Activated CD8-positive, alpha-beta memory T cell treated with anti-CD3 and anti-CD28 coated beads for 36 hours (primary cell): ENCODE data around the gene CRYGN. TPM values are rescaled to one million over a fixed set of nuclear protein-coding genes. Genes with fewer than 3 reads are reported as not detected.

Experiments
- CTCF ChIA-PET: fragments of 350-600 bp; sonication (Branson Sonifier 250); formaldehyde crosslinking; loops from one replicate; lab custom pipeline; 2021; ENCODE audit warnings: antibody characterized with exemption; lab: Charles Lee
- POLR2A ChIA-PET: fragments of 350-600 bp; sonication (Branson Sonifier 250); formaldehyde crosslinking; loops from one replicate; lab custom pipeline; 2021; ENCODE audit warnings: antibody characterized with exemption; lab: Charles Lee
- total RNA-seq, 2 experiments: library from RNA; stranded (reverse); gene quantifications; one replicate each; pipeline ENCODE4 v1.2.3, GENCODE V29; 2021

CRYGN gene
- total RNA-seq, 2 experiments from 2014 or later, result not detected

DNA sequence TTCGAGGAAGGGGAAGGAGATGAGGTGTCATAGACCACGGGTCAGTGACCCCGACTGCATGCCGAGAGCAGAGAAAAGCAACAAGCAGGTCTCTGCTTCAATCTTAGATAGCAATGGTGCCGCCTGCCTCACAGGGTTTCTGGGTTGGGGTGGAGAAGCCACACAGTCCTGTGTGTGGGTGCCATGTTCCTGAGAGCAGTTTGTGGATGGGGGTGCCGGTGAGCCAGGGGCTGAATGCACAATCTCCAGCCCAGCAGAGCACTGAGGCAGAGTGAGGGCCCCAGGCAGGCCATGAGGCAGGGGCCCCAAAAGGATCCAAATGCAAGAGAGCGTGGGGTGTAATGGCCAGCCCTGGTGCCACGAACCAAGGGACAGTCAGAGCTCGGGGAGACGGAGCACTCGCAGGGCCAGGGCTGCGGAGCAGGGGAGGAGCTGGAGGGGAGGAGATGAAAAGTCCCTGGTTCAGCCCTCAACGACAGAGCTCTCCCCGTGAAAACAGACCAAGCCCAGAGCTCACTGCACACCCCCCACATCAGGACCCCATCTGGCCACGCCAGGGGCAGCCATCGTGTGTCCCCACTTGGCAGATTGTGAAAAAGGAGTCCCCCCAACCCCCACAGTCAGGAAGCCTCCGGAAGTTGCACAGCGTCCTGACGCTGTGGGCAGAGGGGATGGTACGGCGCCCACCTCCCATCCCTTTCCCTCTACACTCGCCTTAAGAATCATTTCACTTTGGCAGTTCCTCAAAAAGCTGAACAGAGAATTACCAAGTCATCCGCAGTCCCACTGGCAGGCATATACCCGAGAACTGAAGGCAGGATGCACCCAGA, 50.0 kb downstream of the CRYGN start:
- ChIA-PET CTCF (no interaction called here), POLR2A (no interaction called here)

DNA sequence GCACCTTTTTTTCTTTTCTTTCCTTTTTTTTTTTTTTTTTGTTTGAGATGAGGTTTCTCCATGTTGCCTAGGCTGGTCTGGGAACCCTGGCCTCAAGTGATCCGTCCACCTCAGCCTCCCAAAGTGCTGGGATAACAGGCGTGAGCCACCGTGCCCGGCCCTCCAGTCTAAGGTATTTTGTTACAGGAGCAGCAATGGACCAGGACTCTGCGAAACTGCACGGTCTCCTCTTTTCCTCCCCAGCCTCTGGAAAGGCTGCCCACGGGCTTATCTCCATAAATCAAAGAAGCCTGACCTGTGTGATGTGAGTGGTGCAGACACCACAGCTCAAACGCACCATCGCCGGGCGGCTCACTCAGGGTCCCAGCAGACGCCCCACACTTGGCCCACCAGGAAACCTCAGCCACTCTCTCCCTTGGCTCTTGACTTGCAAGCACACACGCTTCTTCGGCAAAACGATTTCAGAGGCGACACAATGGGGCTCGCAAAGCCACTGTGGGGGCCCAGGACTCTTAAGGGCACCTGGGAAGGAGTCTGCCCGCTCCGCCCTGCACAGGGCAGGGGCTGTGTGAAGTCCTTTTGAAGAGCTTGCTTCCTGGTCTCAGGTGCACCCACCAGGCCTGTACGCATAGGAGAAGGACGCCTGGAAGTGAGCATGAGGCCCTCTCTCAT, 50.7 kb downstream of the CRYGN start:
- POLR2A ChIA-PET, result no interaction called here
- CTCF ChIA-PET, result no interaction called here

GRCh38 chr7:151388430-151388829, 51.5 kb downstream of the CRYGN start:
- POLR2A ChIA-PET, result no interaction called here
- CTCF ChIA-PET, result no interaction called here

DNA sequence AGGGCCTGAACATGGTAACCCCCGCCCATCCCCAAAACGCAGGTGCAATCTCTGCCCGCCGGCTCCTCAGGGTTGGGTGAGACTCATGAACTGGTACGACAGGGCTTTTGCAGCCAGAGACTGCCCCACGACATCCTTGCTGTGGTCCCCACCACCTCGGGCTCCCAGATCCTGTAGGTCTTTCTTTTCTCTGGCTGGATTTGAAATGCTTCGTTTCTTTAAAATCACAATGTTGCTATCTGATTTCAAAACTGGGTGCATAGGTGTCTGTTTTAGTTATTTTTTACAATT, 52.0 kb downstream of the CRYGN start:
- ChIA-PET CTCF (interaction anchor here (1.4 kb wide), 1 partner anchor 27 kb away, joined by 3 read pairs; no protein-coding TSS in a partner anchor), POLR2A (no interaction called here)

- POLR2A ChIA-PET, result no interaction called here
- CTCF ChIA-PET, result interaction anchor here (1.3 to 1.4 kb wide), 2 partner anchors 24 to 28 kb away, joined by 3 read pairs; no protein-coding TSS in a partner anchor
Observed at GRCh38 chr7:151387161-151388006, 52.6 kb downstream of the CRYGN start.

- ChIA-PET POLR2A (no interaction called here), CTCF (interaction anchor here (0.6 to 1.4 kb wide), 3 partner anchors 25 to 128 kb away, joined by 3 read pairs; no protein-coding TSS in a partner anchor)
Observed at GRCh38 chr7:151386301-151387160, 53.4 kb downstream of the CRYGN start.

- POLR2A ChIA-PET, result no interaction called here
- CTCF ChIA-PET, result interaction anchor here (0.6 to 1.3 kb wide), 2 partner anchors 26 to 129 kb away, joined by 3 read pairs; no protein-coding TSS in a partner anchor
Observed at GRCh38 chr7:151385626-151386300, 54.2 kb downstream of the CRYGN start.

DNA sequence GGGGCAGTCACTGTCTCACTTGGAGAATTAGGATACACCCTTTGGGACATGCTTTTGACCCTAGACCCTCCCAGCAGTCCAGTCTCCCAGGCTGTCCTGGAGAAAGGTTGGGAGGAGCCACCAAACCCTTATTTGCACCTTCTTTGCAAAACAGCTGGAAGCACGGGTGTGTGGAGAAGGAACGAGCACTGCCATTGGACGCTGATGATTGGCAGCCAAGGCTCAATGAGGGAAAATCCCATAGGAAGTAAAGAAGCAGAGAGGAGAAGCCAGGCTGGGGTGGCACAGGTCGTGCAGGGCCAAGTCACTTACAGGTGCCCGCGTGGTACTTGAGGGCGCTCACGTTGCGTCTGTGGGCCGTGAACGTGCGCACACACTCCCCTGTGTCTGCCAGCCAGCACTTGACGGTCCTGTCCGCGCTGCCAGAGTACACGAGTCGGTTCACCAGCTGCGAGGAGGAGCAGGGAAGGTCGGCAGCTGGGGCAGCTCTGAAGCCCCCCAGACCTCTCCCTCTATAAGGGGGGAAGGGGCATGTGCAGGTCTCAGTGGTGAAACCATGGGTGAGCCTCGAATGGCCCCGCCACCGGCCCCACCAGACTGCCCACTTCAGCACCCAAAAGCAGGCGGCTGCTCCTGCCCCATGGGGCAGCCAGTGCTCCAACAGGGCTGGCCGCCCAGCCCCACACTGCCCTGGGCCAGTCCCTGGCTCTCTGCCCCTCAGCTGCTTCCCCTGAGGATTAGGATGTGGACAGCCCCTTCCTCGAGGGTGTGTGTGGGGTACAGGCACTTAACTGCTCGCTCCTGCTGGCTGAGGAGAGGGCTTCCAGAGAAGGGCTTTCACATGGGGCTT, 54.9 kb downstream of the CRYGN start:
- POLR2A ChIA-PET, result no interaction called here
- CTCF ChIA-PET, result no interaction called here

DNA sequence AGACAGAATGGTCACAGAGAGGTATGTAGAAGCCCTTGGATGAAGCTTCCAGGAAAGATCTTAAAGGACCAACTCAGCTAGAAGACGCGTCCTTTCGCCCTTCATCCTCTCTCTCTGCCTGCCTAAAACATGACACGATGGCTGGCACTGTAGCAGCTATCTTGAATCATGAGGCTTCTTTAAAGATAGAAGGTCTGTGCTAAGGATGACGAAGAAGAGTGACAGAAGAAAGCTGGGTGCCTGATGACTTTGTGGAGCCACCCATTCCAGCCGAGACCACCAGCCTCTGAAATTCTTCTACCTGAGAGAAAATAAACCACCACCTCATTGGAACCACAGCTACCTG, 55.6 kb downstream of the CRYGN start:
- ChIA-PET POLR2A (no interaction called here), CTCF (no interaction called here)

- CTCF ChIA-PET, result interaction anchor here (0.7 kb wide), 1 partner anchor 37 kb away, joined by 3 read pairs; no protein-coding TSS in a partner anchor
- POLR2A ChIA-PET, result no interaction called here
Observed at GRCh38 chr7:151383638-151384351, 56.1 kb downstream of the CRYGN start.

- ChIA-PET POLR2A (no interaction called here), CTCF (interaction anchor here (0.6 to 0.9 kb wide), 2 partner anchors 14 to 66 kb away, joined by 3 to 5 read pairs; no protein-coding TSS in a partner anchor)
Observed at GRCh38 chr7:151382079-151382885, 57.7 kb downstream of the CRYGN start.

DNA sequence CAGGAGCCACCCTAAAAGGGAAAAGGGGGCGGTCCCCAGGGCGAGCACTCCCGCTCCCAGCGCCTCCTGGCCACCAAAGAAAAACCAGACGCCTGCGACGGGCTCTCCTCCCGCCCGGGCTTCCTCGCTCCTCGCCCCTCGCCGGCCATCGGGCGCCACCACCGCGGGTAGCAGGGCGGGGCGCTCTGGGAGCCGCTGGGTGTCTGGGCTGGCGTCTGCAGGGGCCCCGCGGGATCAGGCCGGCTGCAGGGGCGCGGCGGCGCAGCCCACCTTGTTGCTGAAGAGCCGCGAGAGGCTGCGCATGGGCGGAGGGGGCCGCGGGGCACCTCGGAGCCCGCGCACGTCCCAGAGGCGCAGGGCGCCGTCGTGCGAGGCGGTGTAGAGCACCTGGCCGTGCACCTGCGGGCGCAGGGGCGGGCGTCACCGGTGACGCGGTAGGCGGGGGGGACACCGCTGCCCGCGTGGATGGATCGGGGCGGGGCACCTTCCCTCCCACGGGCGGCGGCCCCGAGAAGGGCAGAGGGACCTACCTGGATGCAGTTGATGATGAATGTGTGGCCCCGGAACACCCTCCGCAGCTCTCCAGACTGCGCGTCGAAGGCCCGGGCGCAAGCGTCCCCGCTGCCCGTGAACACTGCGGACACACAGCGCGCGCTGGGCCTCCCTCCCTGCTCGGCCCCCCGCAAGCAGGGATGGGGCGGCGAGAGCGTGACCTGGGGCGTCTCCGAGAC, 58.4 kb downstream of the CRYGN start:
- ChIA-PET CTCF (no interaction called here), POLR2A (no interaction called here)

GRCh38 chr7:151381098-151381347, 58.9 kb downstream of the CRYGN start:
- ChIA-PET CTCF (interaction anchor here (0.6 to 0.7 kb wide), 2 partner anchors 68 to 101 kb away, joined by 3 read pairs; no protein-coding TSS in a partner anchor), POLR2A (no interaction called here)

DNA sequence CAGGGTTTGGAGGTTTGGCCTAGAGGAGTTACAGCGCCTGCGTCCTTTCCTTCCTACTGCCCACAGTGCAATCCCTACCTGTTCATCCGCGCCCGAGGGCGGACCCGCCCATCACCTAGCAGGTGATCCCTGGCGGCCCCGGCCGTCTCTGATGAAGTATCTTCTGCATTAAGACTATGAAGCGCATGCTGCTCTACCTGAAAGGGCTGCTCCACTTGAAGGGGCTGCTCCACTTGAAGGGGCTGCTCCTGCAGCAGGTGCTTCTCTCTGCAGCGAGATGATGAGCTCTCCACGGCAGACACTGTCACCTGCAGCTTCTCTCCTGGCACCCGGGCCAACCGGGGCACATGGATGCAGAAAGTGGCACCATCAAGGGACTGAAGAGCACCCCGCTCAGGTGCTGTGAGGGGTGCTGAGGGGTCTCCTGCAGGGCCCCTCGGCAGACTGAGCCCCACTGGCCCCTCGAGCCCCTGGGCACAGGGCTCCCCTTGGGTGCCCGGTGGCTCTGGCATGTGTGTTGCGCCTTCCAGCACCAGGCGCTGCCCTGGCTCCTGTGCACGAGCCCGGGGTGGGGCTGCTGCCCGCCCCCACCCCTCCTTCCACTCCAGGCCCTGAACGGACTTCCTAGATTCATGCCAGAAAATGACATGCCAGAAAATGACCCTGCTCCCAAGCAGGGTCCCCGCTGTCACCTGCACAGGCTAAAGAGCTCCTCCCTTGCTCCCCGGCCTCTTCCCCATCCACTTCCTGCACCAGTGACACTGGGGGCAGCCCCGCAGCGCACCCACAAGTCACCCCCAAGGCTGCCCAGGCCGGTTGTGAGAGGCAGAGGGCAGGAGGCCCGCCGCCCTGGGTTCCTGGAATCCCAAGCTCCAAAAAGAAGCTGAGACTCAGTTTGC, 59.5 kb downstream of the CRYGN start:
- CTCF ChIA-PET, result interaction anchor here (0.6 to 1.1 kb wide), 3 partner anchors 13 to 102 kb away, joined by 3 read pairs; no protein-coding TSS in a partner anchor

More for the DNA sequence above, 59.5 kb downstream of the CRYGN start:
- POLR2A ChIA-PET, result no interaction called here
